ENCODE data around the gene PDE9A. TPM values are rescaled to one million over a fixed set of nuclear protein-coding genes. Genes with fewer than 3 reads are reported as not detected.

PDE9A gene
- total and polyA plus RNA-seq, 2 experiments from 2014 or later = 26.5 to 31.1 TPM

GRCh38 chr21:42611852-42612251, 41.6 kb upstream of the PDE9A start:
- TF ChIP-seq EZH2 (IDR thresholded peaks at IDR 0.05; ENCODE audit: low read depth, unreplicated experiment) = no peak
- TF ChIP-seq NANOG (IDR thresholded peaks at IDR 0.05; ENCODE audit: borderline replicate concordance) = no peak
- TF ChIP-seq CREB1 (CRISPR knock-in tag; IDR thresholded peaks at IDR 0.05; ENCODE audit: low read depth) = no peak
- no peak for TF ChIP-seq STAT1 (IDR thresholded peaks at IDR 0.05; ENCODE audit: unreplicated experiment)
- TF ChIP-seq EZH2phosphoT487 (IDR thresholded peaks at IDR 0.05; ENCODE audit: unreplicated experiment) = no peak
- no peak for TF ChIP-seq ZNF331 (CRISPR knock-in tag; IDR thresholded peaks at IDR 0.05; ENCODE audit: low read depth)
- no peak for TF ChIP-seq CTCF (conservative IDR thresholded peaks at IDR 0.05; ENCODE audit: low read depth in 2 of 2)
- Histone ChIP-seq H3K27me3 (ENCODE audit: insufficient read depth) (no peaks in the 10 kb centered on the region), H3K79me2 (replicated peaks; ENCODE audit: insufficient read depth) (no peaks in the 10 kb centered on the region), H3K36me3 (ENCODE audit: insufficient read depth) (no peaks in the 10 kb centered on the region), H3K4me1 (ENCODE audit: insufficient read depth) (no peaks in the 10 kb centered on the region), H2AFZ (no peak overlapping the region), H4K20me1 (replicated peaks; ENCODE audit: insufficient read depth) (no peaks in the 10 kb centered on the region), H3F3A (replicated peaks; ENCODE audit: low read depth) (0 out of 2 replicates have a peak, but pooled peaks cover 3% of the 10 kb centered on the region), H3K9me2 (ENCODE audit: insufficient read depth) (peaks cover 10% of the 10 kb centered on the region; the same call in 1 of the 2 replicates), H3K4me3 (no peak overlapping the region), H3K27ac (ENCODE audit: low read depth) (no peak overlapping the region), H3K4me2 (no peak overlapping the region)
- Mint-ChIP-seq H3K27ac (no peak overlapping the region), H3K9me3 (peaks cover 17% of the 10 kb centered on the region; the same call in 2 of the 3 replicates), H3K4me1 (no peaks in the 10 kb centered on the region), H3K4me3 (no peak overlapping the region), H3K27me3 (ENCODE audit: insufficient read depth, low read depth, poor library complexity) (peaks cover 2% of the 10 kb centered on the region), H3K36me3 (ENCODE audit: low read depth) (peaks cover 2% of the 10 kb centered on the region; the same call in 1 of the 3 replicates)
- ATAC-seq = no peak
- DNase-seq (ENCODE audit: low spot score) = no peak

- Mint-ChIP-seq H3K36me3 (ENCODE audit: low read depth) (peaks cover 2% of the 10 kb centered on the region; the same call in 1 of the 3 replicates), H3K9me3 (peaks cover 13% of the 10 kb centered on the region; the same call in 2 of the 3 replicates), H3K27ac (no peak overlapping the region), H3K27me3 (ENCODE audit: insufficient read depth, low read depth, poor library complexity) (peaks cover 2% of the 10 kb centered on the region), H3K4me3 (no peak overlapping the region), H3K4me1 (no peaks in the 10 kb centered on the region)
- Histone ChIP-seq H3K36me3 (ENCODE audit: insufficient read depth) (no peaks in the 10 kb centered on the region), H3K4me1 (ENCODE audit: insufficient read depth) (no peaks in the 10 kb centered on the region), H3K9me2 (ENCODE audit: insufficient read depth) (peaks cover 10% of the 10 kb centered on the region; the same call in 1 of the 2 replicates), H4K20me1 (replicated peaks; ENCODE audit: insufficient read depth) (no peaks in the 10 kb centered on the region), H3F3A (replicated peaks; ENCODE audit: low read depth) (0 out of 2 replicates have a peak, but pooled peaks cover 3% of the 10 kb centered on the region), H3K4me2 (no peak overlapping the region), H3K27me3 (ENCODE audit: insufficient read depth) (no peaks in the 10 kb centered on the region), H3K27ac (ENCODE audit: low read depth) (no peak overlapping the region), H3K79me2 (replicated peaks; ENCODE audit: insufficient read depth) (no peaks in the 10 kb centered on the region), H3K4me3 (no peak overlapping the region), H2AFZ (no peak overlapping the region)
- DNase-seq (ENCODE audit: low spot score) = no peak
- no peak for ATAC-seq
- TF ChIP-seq CTCF (conservative IDR thresholded peaks at IDR 0.05; ENCODE audit: low read depth in 2 of 2) (no peak), CREB1 (CRISPR knock-in tag; IDR thresholded peaks at IDR 0.05; ENCODE audit: low read depth) (no peak), ZNF331 (CRISPR knock-in tag; IDR thresholded peaks at IDR 0.05; ENCODE audit: low read depth) (no peak)
These were observed 41.0 kb upstream of the PDE9A start for GRCh38 chr21:42612390-42612789.
